Uterus (tissue), 4 donors: ENCODE measurements around the gene RANBP6. TPM values are rescaled to one million over a fixed set of nuclear protein-coding genes. Genes with fewer than 3 reads are reported as not detected.
A peak's percentile ranks its signal among the peaks of the same experiment; 100 is the strongest.
"Not testable (repeated sequence)": the region's sequence is repeated elsewhere in the genome, so short reads cannot be mapped to it uniquely, and the experiment has no call there.

Experiments used
- DNase-seq, 2 donors: peaks; one replicate each; pipeline ENCODE4 v3.0.0-alpha.2; 2019 to 2020
- H3K27ac ChIP-seq, 2 donors: fragments of 200-600 bp; sonication (generic); 1 replicate in 1 of 2; 2 replicates in 1 of 2; pipeline ENCODE4 v1.5.1; 2016 to 2018
- H3K27me3 ChIP-seq, 2 donors: fragments of 200-600 bp; sonication (generic); one replicate each; pipeline ENCODE4 v1.5.1; 2018 to 2019; ENCODE audit warnings: control low read depth in 1 of 2
- H3K36me3 ChIP-seq, 2 donors: fragments of 200-600 bp; sonication (generic); one replicate each; pipeline ENCODE4 v1.5.1; 2019; ENCODE audit warnings: control low read depth in 1 of 2
- H3K4me1 ChIP-seq, 2 donors: fragments of 200-600 bp; sonication (generic); one replicate each; pipeline ENCODE4 v1.5.1; 2018 to 2019; ENCODE audit warnings: control low read depth in 1 of 2
- H3K4me3 ChIP-seq, 2 donors: fragments of 200-600 bp; sonication (generic); 1 replicate in 1 of 2; 2 replicates in 1 of 2; pipeline ENCODE4 v1.5.1; 2018 to 2019; ENCODE audit warnings: mild to moderate bottlenecking in 1 of 2
- H3K9me3 ChIP-seq, 2 donors: fragments of 200-600 bp; sonication (generic); one replicate each; pipeline ENCODE4 v1.5.1; 2019; ENCODE audit warnings: control low read depth in 1 of 2
- POLR2A ChIP-seq, 2 donors: fragments of 450-650 bp; IDR thresholded peaks; one replicate each; pipeline ENCODE4 v1.6.1; 2016; ENCODE audit warnings: antibody characterized with exemption in 2 of 2, mild to moderate bottlenecking in 1 of 2, moderate library complexity in 1 of 2
- intact Hi-C: fragments of 100-400 bp; cut with DNase I; formaldehyde crosslinking; loops from one replicate; pipeline ENCODE4 v1.15.1; 2023; ENCODE audit warnings: low total_unique reads
- total RNA-seq, 4 donors: library from RNA; depleted of rRNA in 3 of 4; stranded (reverse); fragments of >200 nt in 3 of 4; gene quantifications; one replicate each; pipeline versions ENCODE4 v1.1.0 to v1.2.4, GENCODE V29; 2014 to 2023
- TF ChIP-seq, protein P1 (sequence below), 4 experiments: fragments of 200-600 bp in 2 of 4; fragments of 450-650 bp in 2 of 4; sonication (generic) in 2 of 4; IDR thresholded peaks; one replicate each; pipeline ENCODE4 v1.5.1; 2016 to 2019; ENCODE audit warnings: antibody characterized with exemption in 4 of 4, mild to moderate bottlenecking in 2 of 4, moderate library complexity in 1 of 4
- donor health status: DM: yes; HTN: yes; CAD: no.

The RANBP6 gene
- total RNA-seq, result 10 to 100 TPM; 13.2 to 61.1 (median 25.5) TPM

DNA sequence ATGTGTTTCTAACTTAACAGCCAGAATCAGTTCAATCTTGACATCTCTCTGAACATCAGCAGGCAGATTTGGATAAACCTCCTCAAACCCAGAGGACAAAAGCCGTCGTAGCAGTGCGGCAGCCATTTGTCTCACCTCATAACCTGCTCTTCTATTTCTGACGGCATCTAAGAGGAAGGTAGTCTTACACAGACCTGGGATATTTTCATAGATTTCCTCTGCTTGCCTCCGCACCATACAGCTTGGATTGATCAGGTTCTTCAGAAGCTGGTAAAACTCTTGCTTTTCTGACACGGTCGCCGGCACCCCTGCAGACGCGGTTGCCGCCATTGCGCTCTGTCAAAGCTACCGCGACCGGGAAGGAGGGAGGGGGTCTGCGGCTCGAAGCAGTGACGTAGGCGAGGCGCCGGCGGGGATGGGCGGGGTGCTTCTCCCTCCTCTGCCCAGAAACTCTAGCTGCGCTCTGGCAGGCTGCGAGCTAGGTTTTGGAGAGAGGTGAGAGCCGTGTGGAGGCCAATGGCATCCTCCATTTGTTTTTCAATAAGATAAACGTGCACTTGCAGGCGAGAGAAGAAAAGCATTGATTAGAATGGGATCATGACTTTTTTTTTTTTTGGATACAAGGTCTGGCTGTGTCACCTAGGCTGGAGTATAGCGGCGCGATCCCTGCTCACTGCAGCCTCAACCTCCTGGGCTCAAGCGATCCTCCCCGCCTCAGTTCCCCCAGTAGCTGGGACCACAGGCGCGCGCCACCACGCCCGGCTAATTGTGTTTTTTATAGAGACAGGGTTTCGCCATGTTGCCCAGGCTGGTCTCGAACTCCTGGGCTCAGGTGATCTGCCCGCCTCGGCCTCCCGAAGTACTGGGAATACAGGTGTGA lies at the start of gene RANBP6:
RANBP6 (minus strand) TSS at position 347 of the 880 bp plus-strand sequence; CDS start at position 330, 17 bp downstream.
- TF ChIP-seq, protein P1, sequence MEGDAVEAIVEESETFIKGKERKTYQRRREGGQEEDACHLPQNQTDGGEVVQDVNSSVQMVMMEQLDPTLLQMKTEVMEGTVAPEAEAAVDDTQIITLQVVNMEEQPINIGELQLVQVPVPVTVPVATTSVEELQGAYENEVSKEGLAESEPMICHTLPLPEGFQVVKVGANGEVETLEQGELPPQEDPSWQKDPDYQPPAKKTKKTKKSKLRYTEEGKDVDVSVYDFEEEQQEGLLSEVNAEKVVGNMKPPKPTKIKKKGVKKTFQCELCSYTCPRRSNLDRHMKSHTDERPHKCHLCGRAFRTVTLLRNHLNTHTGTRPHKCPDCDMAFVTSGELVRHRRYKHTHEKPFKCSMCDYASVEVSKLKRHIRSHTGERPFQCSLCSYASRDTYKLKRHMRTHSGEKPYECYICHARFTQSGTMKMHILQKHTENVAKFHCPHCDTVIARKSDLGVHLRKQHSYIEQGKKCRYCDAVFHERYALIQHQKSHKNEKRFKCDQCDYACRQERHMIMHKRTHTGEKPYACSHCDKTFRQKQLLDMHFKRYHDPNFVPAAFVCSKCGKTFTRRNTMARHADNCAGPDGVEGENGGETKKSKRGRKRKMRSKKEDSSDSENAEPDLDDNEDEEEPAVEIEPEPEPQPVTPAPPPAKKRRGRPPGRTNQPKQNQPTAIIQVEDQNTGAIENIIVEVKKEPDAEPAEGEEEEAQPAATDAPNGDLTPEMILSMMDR (IDR thresholded peaks at IDR 0.05), result peak in 2 of 4 experiments; percentile 3 to 8
- peak; percentile 40 to 45 for TF ChIP-seq POLR2A (IDR thresholded peaks at IDR 0.05)
- no peaks in the 10 kb centered on the region for H3K27me3 ChIP-seq
- intact Hi-C loops, result no loop called here
- no peaks in the 10 kb centered on the region for H3K36me3 ChIP-seq
- DNase-seq, result peak; percentile 88 to 89
- H3K27ac ChIP-seq, result peak within 1 kb of the TSS; percentile 78 to 81
- H3K4me3 ChIP-seq, result peak within 1 kb of the TSS; percentile 55 to 82
- peaks cover 4 to 12% of the 10 kb centered on the region in 2 donors for H3K4me1 ChIP-seq
- no peaks in the 10 kb centered on the region for H3K9me3 ChIP-seq

DNA sequence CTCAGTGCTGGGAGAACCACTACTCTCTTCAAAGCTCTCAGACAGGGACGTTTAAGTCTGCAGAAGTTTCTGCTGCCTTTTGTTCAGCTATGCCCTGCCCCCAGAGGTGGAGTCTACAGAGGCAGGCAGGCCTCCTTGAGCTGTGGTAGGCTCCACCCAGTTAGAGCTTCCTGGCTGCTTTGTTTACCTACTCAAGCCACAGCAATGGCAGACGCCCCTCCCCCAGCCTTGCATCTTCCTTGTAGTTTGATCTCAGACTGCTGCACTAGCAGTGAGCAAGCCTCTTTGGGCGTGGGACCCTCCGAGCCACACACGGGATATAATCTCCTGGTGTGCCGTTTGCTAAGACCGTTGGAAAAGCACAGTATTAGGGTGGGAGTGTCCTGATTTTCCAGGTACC lies 47.7 kb upstream of the RANBP6 start:
- H3K36me3 ChIP-seq, H3K9me3 ChIP-seq, intact Hi-C loops, H3K4me1 ChIP-seq, DNase-seq, H3K27ac ChIP-seq, H3K27me3 ChIP-seq, H3K4me3 ChIP-seq: not testable (repeated sequence)

DNA sequence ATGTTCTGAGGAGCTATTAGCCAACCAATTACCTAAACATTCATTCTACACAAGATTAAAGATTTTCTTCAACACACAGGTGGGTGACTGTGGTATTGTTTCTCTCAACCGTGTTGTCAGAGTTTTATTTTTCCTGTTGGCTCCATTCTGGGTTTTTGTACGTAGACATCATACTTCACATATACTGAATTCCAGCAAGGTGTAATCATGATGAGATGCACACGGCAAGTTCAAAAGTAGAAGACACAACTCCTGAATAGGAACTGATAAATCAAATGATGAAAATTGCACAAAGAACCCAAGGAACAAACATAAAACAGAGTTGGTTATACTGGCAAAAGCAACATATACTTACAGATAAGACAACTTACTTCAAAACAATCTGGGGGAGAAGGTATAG lies 40.2 kb upstream of the RANBP6 start:
- H3K4me3 ChIP-seq, result no peak overlapping the region
- no peaks in the 10 kb centered on the region for H3K4me1 ChIP-seq
- H3K9me3 ChIP-seq, result no peaks in the 10 kb centered on the region
- H3K27ac ChIP-seq, result no peak overlapping the region
- DNase-seq, result no peak
- intact Hi-C loops, result no loop called here
- TF ChIP-seq, protein P1 (IDR thresholded peaks at IDR 0.05), result no peak
- no peak for TF ChIP-seq POLR2A (IDR thresholded peaks at IDR 0.05)
- H3K36me3 ChIP-seq, result no peaks in the 10 kb centered on the region
- no peaks in the 10 kb centered on the region for H3K27me3 ChIP-seq

DNA sequence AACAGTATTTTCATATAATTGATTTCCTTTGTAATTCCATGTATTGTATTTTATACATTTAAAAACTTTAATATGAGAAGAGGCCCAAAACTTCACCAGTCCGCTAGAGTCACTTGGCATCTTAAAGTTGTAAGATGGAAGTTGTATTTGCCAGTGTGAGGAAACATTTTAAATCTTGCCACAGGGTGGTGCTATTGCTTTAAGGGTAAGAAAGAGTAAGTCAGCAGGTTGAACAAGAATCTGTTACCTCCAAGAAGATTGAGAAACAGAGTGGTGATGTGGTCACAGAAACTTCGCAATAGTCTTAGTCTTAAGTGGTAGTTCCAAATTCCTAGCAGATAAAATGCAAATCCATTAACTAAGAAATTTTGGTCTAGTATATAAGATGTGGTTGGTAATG lies 39.8 kb upstream of the RANBP6 start:
- DNase-seq, result peak in 1 of 2 donors; percentile 55
- intact Hi-C loops, result no loop called here

DNA sequence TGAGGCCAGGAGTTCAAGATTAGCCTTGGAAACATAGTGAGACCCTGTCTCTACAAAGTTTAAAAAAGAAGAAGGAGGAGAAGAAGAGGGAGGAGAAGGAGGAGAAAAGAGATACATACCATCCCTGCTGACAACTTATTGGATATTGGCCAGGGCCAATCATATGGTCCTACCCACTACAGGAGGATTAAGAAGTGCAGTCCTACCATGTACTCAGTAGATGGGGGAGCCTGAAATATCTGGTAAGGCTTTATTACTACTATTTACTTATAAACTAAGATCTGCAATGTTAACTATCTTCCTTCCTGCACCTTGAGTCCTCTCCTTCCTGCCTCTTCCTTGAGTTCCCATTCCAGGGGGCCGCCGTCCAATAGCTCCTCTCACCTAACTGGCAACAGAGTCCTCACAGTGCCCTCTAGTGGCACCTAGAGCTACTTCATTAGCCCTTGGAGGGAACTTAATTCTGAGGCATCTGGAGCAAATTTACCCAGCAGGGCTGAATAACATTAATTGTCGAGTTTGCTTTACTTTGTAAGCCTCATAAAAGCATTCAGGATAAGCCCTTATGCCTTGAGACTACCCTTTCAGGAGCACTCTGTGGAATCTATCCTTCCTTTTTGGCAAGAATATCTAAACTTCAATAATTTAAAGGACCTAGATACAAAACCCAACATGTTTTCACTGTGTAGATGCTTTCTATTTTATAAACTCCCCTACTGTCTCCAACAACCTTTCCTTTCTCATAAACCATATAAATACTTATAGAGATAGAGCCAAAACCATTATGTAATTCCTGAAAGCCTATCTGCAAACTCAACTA lies 39.1 kb upstream of the RANBP6 start:
- peak; percentile 53 to 67 for DNase-seq
- no peaks in the 10 kb centered on the region for H3K27me3 ChIP-seq
- intact Hi-C loops, result no loop called here
- no peaks in the 10 kb centered on the region for H3K9me3 ChIP-seq
- H3K36me3 ChIP-seq, result no peaks in the 10 kb centered on the region
- no peak overlapping the region for H3K27ac ChIP-seq
- no peak overlapping the region for H3K4me3 ChIP-seq
- H3K4me1 ChIP-seq, result no peaks in the 10 kb centered on the region
- no peak for TF ChIP-seq POLR2A (IDR thresholded peaks at IDR 0.05)
- TF ChIP-seq, protein P1 (IDR thresholded peaks at IDR 0.05), result peak; percentile 48 to 72 (median 58)

More for the DNA sequence above, 39.8 kb upstream of the RANBP6 start:
- Histone ChIP-seq H3K36me3 (no peaks in the 10 kb centered on the region), H3K4me1 (no peaks in the 10 kb centered on the region), H3K9me3 (no peaks in the 10 kb centered on the region), H3K4me3 (no peak overlapping the region), H3K27ac (no peak overlapping the region), H3K27me3 (no peaks in the 10 kb centered on the region)
- TF ChIP-seq POLR2A (IDR thresholded peaks at IDR 0.05), result no peak
- TF ChIP-seq, protein P1 (IDR thresholded peaks at IDR 0.05), result peak; percentile 34 to 72 (median 52)
